Measurements from ENCODE around the gene HDAC4. TPM values are rescaled to one million over a fixed set of nuclear protein-coding genes. Genes with fewer than 3 reads are reported as not detected.

Gene HDAC4
- total RNA-seq, 1 experiment from 2014 or later, result 47.6 TPM

GRCh38 chr2:239288237-239288636, 112.6 kb downstream of the HDAC4 start (continued):
- no peak for TF ChIP-seq EZH2phosphoT487 (IDR thresholded peaks at IDR 0.05; ENCODE audit: borderline replicate concordance)

GRCh38 chr2:239287461-239287860, 113.4 kb downstream of the HDAC4 start:
- Histone ChIP-seq H3K4me3 (replicated peaks in 1 of 2; ENCODE audit: low read depth in 1 of 2, low read length in 2 of 2) (no peak overlapping the region), H3K79me2 (ENCODE audit: insufficient read depth, low read length) (peaks cover 22% of the 10 kb centered on the region; the same call in 1 of the 2 replicates), H3K36me3 (ENCODE audit: control insufficient read depth in 1 of 2, insufficient read depth in 2 of 2, low read length in 2 of 2) (no peaks in the 10 kb centered on the region), H4K20me1 (ENCODE audit: insufficient read depth) (no peaks in the 10 kb centered on the region), H3K9ac (ENCODE audit: low read length) (no peak overlapping the region), H3K27ac (ENCODE audit: low read depth, low read length) (no peak overlapping the region), H3K4me2 (ENCODE audit: low read length) (no peak overlapping the region), H3K27me3 (ENCODE audit: insufficient read depth, low read length) (no peaks in the 10 kb centered on the region), H2AFZ (ENCODE audit: low read depth, low read length, poor library complexity, severe bottlenecking) (no peak overlapping the region), H3K9me3 (ENCODE audit: control insufficient read depth in 1 of 2, insufficient read depth in 1 of 2, low read depth in 1 of 2, low read length in 2 of 2) (no peaks in the 10 kb centered on the region), H3K4me1 (ENCODE audit: control insufficient read depth in 1 of 2, insufficient read depth in 2 of 2, low read length in 2 of 2) (peaks cover 0 to 43% of the 10 kb centered on the region in 2 experiments; a peak in 3 of 4 replicates), H3K9me2 (ENCODE audit: insufficient read depth) (no peaks in the 10 kb centered on the region)
- ChIA-PET POLR2A (no interaction called here), CTCF (no interaction called here), RAD21 (ENCODE audit: low non-redundant PET in 1 of 2, low total read pairs in 2 of 2, uncharacterized antibody in 2 of 2, unreplicated experiment in 2 of 2) (no interaction called here)
- TF ChIP-seq CTCF (IDR thresholded peaks at IDR 0.05 in 2 of 3, conservative IDR thresholded peaks at IDR 0.05 in 1 of 3; ENCODE audit: borderline replicate concordance in 1 of 3, insufficient read depth in 1 of 3, low read depth in 2 of 3, low read length in 2 of 3) (no peak), CBX3 (IDR thresholded peaks at IDR 0.05; ENCODE audit: low read depth) (no peak), ZNF274 (IDR thresholded peaks at IDR 0.05; ENCODE audit: low read depth, low read length) (no peak), EGR1 (IDR thresholded peaks at IDR 0.05; ENCODE audit: low read depth) (no peak), POLR2A (IDR thresholded peaks at IDR 0.05; ENCODE audit: borderline replicate concordance, extremely low read depth, insufficient read depth, insufficient read length) (no peak), JUND (IDR thresholded peaks at IDR 0.05) (no peak), SRF (IDR thresholded peaks at IDR 0.05; ENCODE audit: low read depth) (no peak), RAD21 (IDR thresholded peaks at IDR 0.05; ENCODE audit: low read depth) (no peak), ZFX (IDR thresholded peaks at IDR 0.05) (no peak), SIN3A (IDR thresholded peaks at IDR 0.05; ENCODE audit: low read depth) (no peak)
- ATAC-seq, result no peak
- no TSS peak for BruUV-seq (replicated peaks)
- no peak for DNase-seq (ENCODE audit: low read depth, low spot score)
- intact Hi-C loops (cut with micrococcal nuclease), result no loop called here
